H9 (cell line): ENCODE measurements around the gene TEDDM1. TPM values are rescaled to one million over a fixed set of nuclear protein-coding genes. Genes with fewer than 3 reads are reported as not detected.

ENCODE experiments used
- DNase-seq: peaks from one replicate; pipeline ENCODE4 v3.0.0-alpha.2; 2017
- H2AFZ ChIP-seq: one replicate; pipeline ENCODE4 v1.6.1; 2013; ENCODE audit warnings: mild to moderate bottlenecking, low read length, control low read depth, moderate library complexity
- H2AK5ac ChIP-seq: 2 replicates; pipeline ENCODE4 v1.6.1; 2013; ENCODE audit warnings: low read length, control low read depth, mixed read lengths; ENCODE audit not compliant: insufficient read length
- H2BK120ac ChIP-seq: one replicate; pipeline ENCODE4 v1.6.1; 2013; ENCODE audit warnings: low read depth, mild to moderate bottlenecking, low read length, control low read depth, inconsistent platforms; ENCODE audit not compliant: poor library complexity, severe bottlenecking
- H2BK12ac ChIP-seq: 2 replicates; pipeline ENCODE4 v1.6.1; 2013; ENCODE audit warnings: low read length, control low read depth, mixed read lengths, low read depth; ENCODE audit not compliant: insufficient read length
- H2BK15ac ChIP-seq: 2 replicates; pipeline ENCODE4 v1.6.1; 2013; ENCODE audit warnings: low read depth, low read length, control low read depth
- H2BK20ac ChIP-seq: one replicate; pipeline ENCODE4 v1.6.1; 2013; ENCODE audit warnings: low read depth, mild to moderate bottlenecking, low read length, control low read depth, inconsistent platforms; ENCODE audit not compliant: poor library complexity, severe bottlenecking
- H2BK5ac ChIP-seq: 2 replicates; pipeline ENCODE4 v1.6.1; 2013; ENCODE audit warnings: low read length, control low read depth, mixed read lengths; ENCODE audit not compliant: insufficient read length
- H3K14ac ChIP-seq: 2 replicates; pipeline ENCODE4 v1.6.1; 2013; ENCODE audit warnings: low read length, control low read depth; ENCODE audit not compliant: insufficient read depth
- H3K18ac ChIP-seq: 2 replicates; pipeline ENCODE4 v1.6.1; 2013; ENCODE audit warnings: low read depth, mild to moderate bottlenecking, mixed read lengths, low read length, control low read depth; ENCODE audit not compliant: insufficient read length
- H3K23ac ChIP-seq: 2 replicates; pipeline ENCODE4 v1.6.1; 2013; ENCODE audit warnings: low read length, control low read depth, mixed read lengths, low read depth; ENCODE audit not compliant: insufficient read length
- H3K23me2 ChIP-seq: 2 replicates; pipeline ENCODE4 v1.6.1; 2013; ENCODE audit warnings: low read depth, mild to moderate bottlenecking, mixed read lengths, low read length, control low read depth; ENCODE audit not compliant: insufficient read length, poor library complexity, severe bottlenecking
- H3K27ac ChIP-seq: 2 replicates; pipeline ENCODE4 v1.5.1; 2013; ENCODE audit warnings: low read length, control low read depth, mixed read lengths, low read depth; ENCODE audit not compliant: insufficient read length
- H3K27me3 ChIP-seq: 2 replicates; pipeline ENCODE4 v1.6.1; 2013; ENCODE audit warnings: low read length, control low read depth, inconsistent platforms; ENCODE audit not compliant: insufficient read depth
- H3K4ac ChIP-seq: 2 replicates; pipeline ENCODE4 v1.6.1; 2013; ENCODE audit warnings: low read depth, mild to moderate bottlenecking, control low read depth, inconsistent platforms, low read length, moderate library complexity
- H3K4me1 ChIP-seq: 2 replicates; pipeline ENCODE4 v1.6.1; 2013; ENCODE audit warnings: low read length, control low read depth, inconsistent platforms; ENCODE audit not compliant: insufficient read depth
- H3K4me2 ChIP-seq: 2 replicates; pipeline ENCODE4 v1.6.1; 2013; ENCODE audit warnings: low read length, control low read depth, mixed read lengths; ENCODE audit not compliant: insufficient read length, insufficient read depth
- H3K56ac ChIP-seq: 2 replicates; pipeline ENCODE4 v1.6.1; 2013; ENCODE audit warnings: low read depth, mild to moderate bottlenecking, mixed read lengths, low read length, control low read depth; ENCODE audit not compliant: insufficient read length
- H3K79me1 ChIP-seq: 2 replicates; pipeline ENCODE4 v1.6.1; 2013; ENCODE audit warnings: low read depth, mild to moderate bottlenecking, moderate library complexity, low read length, control low read depth, inconsistent platforms; ENCODE audit not compliant: insufficient read depth, poor library complexity, severe bottlenecking
- H3K79me2 ChIP-seq: 2 replicates; pipeline ENCODE4 v1.6.1; 2013; ENCODE audit warnings: low read length, control low read depth, inconsistent platforms; ENCODE audit not compliant: insufficient read depth
- H3K9ac ChIP-seq: 2 replicates; pipeline ENCODE4 v1.6.1; 2013; ENCODE audit warnings: low read length, control low read depth, mixed read lengths; ENCODE audit not compliant: insufficient read length; ENCODE audit errors: extremely low read depth
- H3K9me3 ChIP-seq: one replicate; pipeline ENCODE4 v1.6.1; 2013; ENCODE audit warnings: low read depth, low read length, inconsistent platforms; ENCODE audit not compliant: control insufficient read depth
- H3T11ph ChIP-seq: one replicate; pipeline ENCODE4 v1.6.1; 2013; ENCODE audit warnings: mild to moderate bottlenecking, low read length, control low read depth, inconsistent platforms
- H4K20me1 ChIP-seq: one replicate; pipeline ENCODE4 v1.6.1; 2013; ENCODE audit not compliant: control insufficient read depth, insufficient read length, insufficient read depth
- H4K5ac ChIP-seq: 2 replicates; pipeline ENCODE4 v1.6.1; 2013; ENCODE audit warnings: low read depth, mild to moderate bottlenecking, mixed read lengths, low read length, control low read depth; ENCODE audit not compliant: insufficient read length
- H4K8ac ChIP-seq: replicated peaks from 2 replicates; pipeline ENCODE4 v1.6.1; 2013; ENCODE audit warnings: low read length, control low read depth, mixed read lengths, low read depth; ENCODE audit not compliant: insufficient read length
- H4K91ac ChIP-seq: 2 replicates; pipeline ENCODE4 v1.6.1; 2013; ENCODE audit warnings: low read depth, mild to moderate bottlenecking, moderate library complexity, mixed read lengths, low read length, control low read depth; ENCODE audit not compliant: insufficient read length
- H3K27ac Mint-ChIP-seq, 3 experiments: 2 replicates in 2 of 3; 3 replicates in 1 of 3; pipeline ENCODE4 v1.8.0; 2020 to 2021; ENCODE audit warnings: mixed read lengths in 3 of 3, mild to moderate bottlenecking in 1 of 3, moderate library complexity in 1 of 3
- H3K27me3 Mint-ChIP-seq: 2 replicates; pipeline ENCODE4 v1.8.0; 2021; ENCODE audit warnings: low read depth, mild to moderate bottlenecking, moderate library complexity, mixed read lengths
- H3K36me3 Mint-ChIP-seq, 3 experiments: 2 replicates in 2 of 3; 3 replicates in 1 of 3; pipeline ENCODE4 v1.8.0; 2020 to 2021; ENCODE audit warnings: low read depth in 3 of 3, mixed read lengths in 3 of 3; ENCODE audit not compliant: insufficient read depth in 1 of 3
- H3K4me1 Mint-ChIP-seq, 2 experiments: 2 replicates each; pipeline ENCODE4 v1.8.0; 2020; ENCODE audit warnings: mixed read lengths in 2 of 2
- H3K4me3 Mint-ChIP-seq, 2 experiments: 2 replicates in 1 of 2; 3 replicates in 1 of 2; pipeline ENCODE4 v1.8.0; 2020 to 2021; ENCODE audit warnings: mild to moderate bottlenecking in 2 of 2, mixed read lengths in 2 of 2, moderate library complexity in 1 of 2
- H3K9me3 Mint-ChIP-seq, 2 experiments: 2 replicates in 1 of 2; 3 replicates in 1 of 2; pipeline ENCODE4 v1.8.0; 2020; ENCODE audit warnings: mild to moderate bottlenecking in 2 of 2, mixed read lengths in 2 of 2, moderate library complexity in 1 of 2
- WGBS: extraction: QIAGEN DNeasy Blood & Tissue Kit; methylation state at CpG from one replicate; pipeline ENCODE4 v1.1.7; 2013; ENCODE audit warnings: missing lambda C conversion rate, low lambda C conversion rate, mixed read lengths; ENCODE audit not compliant: insufficient read length; ENCODE audit errors: extremely low coverage; 5-methylcytosine and 5-hydroxymethylcytosine counted together
- total RNA-seq: library from RNA; stranded (reverse); gene quantifications from 2 replicates; pipeline ENCODE4 v1.2.1, GENCODE V29; 2021
- TF ChIP-seq, protein P1 (sequence below): fragments of 200-600 bp; sonication (generic); conservative IDR thresholded peaks from 3 replicates; pipeline ENCODE4 v1.8.0; 2021; ENCODE audit warnings: antibody characterized with exemption, mild to moderate bottlenecking

The TEDDM1 gene
- total RNA-seq, 1 experiment from 2014 or later: not detected

DNA sequence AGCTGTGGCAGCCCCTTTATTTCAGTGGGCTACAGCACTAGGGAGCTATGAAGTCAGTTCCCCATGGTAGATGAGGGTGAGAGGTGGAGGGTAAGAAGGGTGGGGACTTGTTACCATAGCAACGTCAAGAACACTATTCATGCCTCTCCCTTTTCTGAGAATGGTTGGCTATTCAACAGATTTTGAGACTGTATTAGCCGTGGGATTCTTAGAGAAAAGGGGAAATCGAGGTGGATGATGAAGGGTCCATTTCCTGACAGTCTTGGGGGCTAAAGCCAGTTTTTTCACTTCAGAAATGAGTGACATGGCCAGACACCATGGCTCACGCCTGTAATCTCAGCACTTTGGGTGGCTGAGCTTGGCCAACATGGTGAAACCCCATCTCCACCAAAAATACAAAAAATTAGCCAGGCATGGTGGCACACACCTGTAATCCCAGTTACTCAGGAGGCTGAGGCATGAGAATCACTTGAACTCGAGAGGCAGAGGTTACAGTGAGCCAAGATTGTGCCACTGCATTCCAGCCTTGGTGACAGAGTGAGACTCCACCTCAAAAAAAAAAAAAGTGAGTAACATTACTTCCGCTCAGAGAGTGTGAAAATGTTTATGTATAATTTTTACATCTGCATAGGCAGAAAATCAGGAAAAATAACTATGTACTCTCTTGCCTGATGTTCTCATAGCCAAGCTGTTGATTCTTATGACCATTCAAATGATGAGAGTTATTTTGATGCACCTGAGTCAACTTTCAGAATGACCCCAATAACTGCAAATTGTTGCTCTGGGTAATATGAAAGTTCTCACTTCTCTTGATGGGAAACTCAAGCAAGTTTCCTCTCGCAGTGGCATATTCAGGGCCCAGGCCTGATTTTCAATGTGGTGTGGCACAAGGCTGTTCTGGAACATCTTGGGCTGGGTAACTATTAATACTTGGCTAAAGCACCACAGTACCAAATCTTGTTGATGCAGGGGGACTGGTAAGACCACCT lies 26.3 kb upstream of the TEDDM1 start:
- Histone ChIP-seq H2AFZ (no peak overlapping the region), H2BK12ac (no peak overlapping the region), H3K79me1 (no peaks in the 10 kb centered on the region), H3T11ph (no peak overlapping the region), H3K4me2 (no peak overlapping the region), H2BK120ac (no peak overlapping the region), H3K56ac (no peak overlapping the region), H3K79me2 (no peaks in the 10 kb centered on the region), H4K8ac (no peak overlapping the region), H4K91ac (no peak overlapping the region), H2BK5ac (no peak overlapping the region), H3K9ac (no peak overlapping the region), H3K23me2 (no peaks in the 10 kb centered on the region), H4K20me1 (no peaks in the 10 kb centered on the region), H3K4me1 (no peaks in the 10 kb centered on the region; the same call in 1 of the 2 replicates), H3K23ac (no peak overlapping the region), H3K18ac (no peak overlapping the region), H3K9me3 (no peaks in the 10 kb centered on the region), H3K14ac (no peak overlapping the region; the same call in 1 of the 2 replicates), H2AK5ac (no peak overlapping the region), H3K27me3 (no peaks in the 10 kb centered on the region), H2BK15ac (no peak overlapping the region), H3K4ac (no peak overlapping the region), H3K27ac (no peak overlapping the region), H4K5ac (no peak overlapping the region), H2BK20ac (no peak overlapping the region)
- Mint-ChIP-seq H3K27ac (no peak overlapping the region), H3K4me1 (peaks cover 5% of the 10 kb centered on the region in 2 experiments), H3K4me3 (no peak overlapping the region), H3K36me3 (no peaks in the 10 kb centered on the region), H3K27me3 (no peaks in the 10 kb centered on the region), H3K9me3 (no peaks in the 10 kb centered on the region)
- no CpG with 5 or more reads among the region's 7 CpGs for WGBS
- no peak for DNase-seq
- TF ChIP-seq, protein P1, sequence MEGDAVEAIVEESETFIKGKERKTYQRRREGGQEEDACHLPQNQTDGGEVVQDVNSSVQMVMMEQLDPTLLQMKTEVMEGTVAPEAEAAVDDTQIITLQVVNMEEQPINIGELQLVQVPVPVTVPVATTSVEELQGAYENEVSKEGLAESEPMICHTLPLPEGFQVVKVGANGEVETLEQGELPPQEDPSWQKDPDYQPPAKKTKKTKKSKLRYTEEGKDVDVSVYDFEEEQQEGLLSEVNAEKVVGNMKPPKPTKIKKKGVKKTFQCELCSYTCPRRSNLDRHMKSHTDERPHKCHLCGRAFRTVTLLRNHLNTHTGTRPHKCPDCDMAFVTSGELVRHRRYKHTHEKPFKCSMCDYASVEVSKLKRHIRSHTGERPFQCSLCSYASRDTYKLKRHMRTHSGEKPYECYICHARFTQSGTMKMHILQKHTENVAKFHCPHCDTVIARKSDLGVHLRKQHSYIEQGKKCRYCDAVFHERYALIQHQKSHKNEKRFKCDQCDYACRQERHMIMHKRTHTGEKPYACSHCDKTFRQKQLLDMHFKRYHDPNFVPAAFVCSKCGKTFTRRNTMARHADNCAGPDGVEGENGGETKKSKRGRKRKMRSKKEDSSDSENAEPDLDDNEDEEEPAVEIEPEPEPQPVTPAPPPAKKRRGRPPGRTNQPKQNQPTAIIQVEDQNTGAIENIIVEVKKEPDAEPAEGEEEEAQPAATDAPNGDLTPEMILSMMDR: no peak
